Posterior vena cava (tissue), 2 donors: ENCODE data around the gene FCRLB. TPM values are rescaled to one million over a fixed set of nuclear protein-coding genes. Genes with fewer than 3 reads are reported as not detected.
"Not testable (repeated sequence)": the region's sequence is repeated elsewhere in the genome, so short reads cannot be mapped to it uniquely, and the experiment has no call there.

Experiments used
- DNase-seq: peaks from one replicate; pipeline ENCODE4 v3.0.0-alpha.2; 2020; ENCODE audit warnings: low spot score
- intact Hi-C, 2 donors: fragments of 100-400 bp; cut with DNase I; formaldehyde crosslinking; loops; one replicate each; pipeline versions ENCODE4 v1.14.1 to v1.14.2; 2022 to 2023
- total RNA-seq, 2 donors: library from RNA; stranded (reverse); fragmentation: NEBNext Ultra II Directional; extraction: Animal tissue kit (Norgen Biotek cat#: 25700); gene quantifications; one replicate each; pipeline ENCODE4 v1.2.1, GENCODE V29; 2021
- donor health status: DM: yes; HTN: yes; CAD: no.
- donor health status: DM: yes; HTN: yes; CAD: no.

FCRLB gene
- total RNA-seq, 2 donors from 2014 or later = 0.38 to 0.74 TPM

DNA sequence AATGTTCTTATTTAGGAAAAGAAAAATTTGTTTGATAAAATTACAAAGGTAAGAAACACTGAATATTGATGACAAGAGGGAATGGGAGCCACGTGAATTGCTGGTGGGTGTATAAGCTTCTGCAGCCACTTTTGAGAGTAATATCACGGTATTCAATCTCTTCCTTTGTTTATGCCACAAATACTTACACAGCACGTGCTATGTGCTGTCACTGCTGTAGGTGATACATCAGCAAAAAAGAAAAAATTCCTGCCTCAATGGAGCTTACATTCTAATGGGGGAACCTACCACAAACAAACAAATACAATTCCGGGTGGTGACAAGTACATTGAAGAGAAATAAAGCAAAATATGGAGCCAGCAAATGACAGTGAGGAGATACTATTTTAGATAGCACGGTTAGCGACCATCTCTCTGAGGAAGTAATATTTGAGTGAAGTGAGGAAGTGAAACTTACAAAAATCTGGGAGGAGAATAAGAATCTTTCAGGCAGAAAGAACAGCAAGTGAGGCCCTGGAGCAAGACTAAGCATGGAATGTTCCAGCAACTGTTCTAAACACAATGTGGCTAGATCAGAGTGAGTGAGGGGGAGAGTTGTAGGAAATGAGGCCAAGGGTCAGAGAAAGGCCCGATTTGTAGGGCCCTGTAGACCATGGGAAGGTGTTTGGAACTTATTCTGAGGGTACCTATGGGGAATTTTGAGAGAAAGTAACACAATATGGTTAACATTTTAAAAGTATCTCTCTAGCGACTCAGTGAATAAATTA is 2.6 kb upstream of the FCRLB start:
- intact Hi-C loops = no loop called here
- no peak for DNase-seq

DNA sequence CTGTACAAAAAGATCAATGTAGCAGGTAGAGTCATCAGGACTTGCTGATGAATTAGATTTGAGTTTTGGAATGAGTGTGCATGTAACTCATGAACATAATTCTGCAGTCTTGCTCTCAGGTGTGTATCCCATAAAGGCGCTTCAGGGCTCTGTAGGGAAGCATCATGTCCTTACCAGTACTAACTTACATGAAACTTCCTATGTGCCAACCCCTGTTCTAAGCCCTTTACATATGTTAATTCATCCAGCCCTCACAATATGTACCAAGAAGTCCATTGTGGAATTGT is 2.1 kb upstream of the FCRLB start:
- intact Hi-C loops = no loop called here
- DNase-seq = no peak

- intact Hi-C loops = no loop called here
- DNase-seq = no peak
Measured at GRCh38 chr1:161720422-161720821, 922 bp upstream of the FCRLB start.

- intact Hi-C loops = no loop called here
- DNase-seq = no peak
Measured at GRCh38 chr1:161721738-161722343, 497 bp downstream of the FCRLB start.

DNA sequence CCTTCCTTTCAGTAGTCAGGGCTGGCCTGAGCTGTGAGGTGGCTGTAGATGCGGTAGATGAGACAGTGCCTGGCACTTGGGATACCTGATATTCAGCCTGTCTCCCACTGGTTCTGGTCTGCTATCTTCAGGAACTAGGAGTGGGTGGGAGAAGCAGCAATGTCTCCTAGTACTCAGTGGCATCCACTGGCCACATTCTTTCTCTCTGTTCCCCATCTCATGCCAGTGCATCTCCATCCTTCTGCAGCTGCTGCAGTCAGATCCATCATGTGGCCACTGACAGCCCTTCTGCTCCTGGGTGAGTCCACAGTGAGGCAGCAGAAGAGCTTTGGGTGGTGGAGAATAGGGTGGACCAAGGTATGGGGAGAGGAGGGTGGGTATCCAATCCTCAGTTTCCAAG is 1.1 kb downstream of the FCRLB start:
- no peak for DNase-seq
- intact Hi-C loops = no loop called here

- intact Hi-C loops = no loop called here
- DNase-seq = no peak
Measured at GRCh38 chr1:161723459-161724141, 2.3 kb downstream of the FCRLB start.

- DNase-seq = not testable (repeated sequence)
Measured at GRCh38 chr1:161725258-161725907, 4.0 kb downstream of the FCRLB start.

DNA sequence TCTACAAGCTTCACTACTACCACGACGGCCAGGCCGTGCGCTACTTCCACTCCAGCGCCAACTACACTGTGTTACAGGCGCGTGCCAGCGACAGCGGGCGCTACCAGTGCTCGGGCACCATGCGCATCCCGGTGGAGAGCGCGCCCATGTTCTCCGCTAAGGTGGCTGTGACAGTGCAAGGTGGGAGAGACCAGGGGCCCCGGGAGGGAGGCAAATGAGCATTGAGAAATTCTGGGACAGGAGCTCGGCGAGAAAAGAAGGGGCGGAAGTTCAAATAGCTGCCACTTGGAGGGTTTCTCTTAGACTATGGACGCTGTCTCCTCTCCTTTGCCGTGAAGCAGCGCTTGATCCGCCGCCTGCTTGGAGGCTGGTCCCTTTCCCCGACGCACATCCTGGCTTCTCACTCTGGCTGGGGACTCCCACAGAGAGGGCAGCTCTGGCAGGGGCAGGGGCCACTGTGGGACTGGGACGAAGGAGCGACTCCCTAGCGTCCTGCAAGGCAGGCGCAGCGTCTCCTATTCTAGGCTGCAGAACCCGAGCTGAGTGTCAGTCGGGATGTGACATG is 4.6 kb downstream of the FCRLB start:
- peak; percentile 84 for DNase-seq
- intact Hi-C loops = no loop called here

More at GRCh38 chr1:161725258-161725907, 4.0 kb downstream of the FCRLB start:
- intact Hi-C loops = not testable (repeated sequence)

DNA sequence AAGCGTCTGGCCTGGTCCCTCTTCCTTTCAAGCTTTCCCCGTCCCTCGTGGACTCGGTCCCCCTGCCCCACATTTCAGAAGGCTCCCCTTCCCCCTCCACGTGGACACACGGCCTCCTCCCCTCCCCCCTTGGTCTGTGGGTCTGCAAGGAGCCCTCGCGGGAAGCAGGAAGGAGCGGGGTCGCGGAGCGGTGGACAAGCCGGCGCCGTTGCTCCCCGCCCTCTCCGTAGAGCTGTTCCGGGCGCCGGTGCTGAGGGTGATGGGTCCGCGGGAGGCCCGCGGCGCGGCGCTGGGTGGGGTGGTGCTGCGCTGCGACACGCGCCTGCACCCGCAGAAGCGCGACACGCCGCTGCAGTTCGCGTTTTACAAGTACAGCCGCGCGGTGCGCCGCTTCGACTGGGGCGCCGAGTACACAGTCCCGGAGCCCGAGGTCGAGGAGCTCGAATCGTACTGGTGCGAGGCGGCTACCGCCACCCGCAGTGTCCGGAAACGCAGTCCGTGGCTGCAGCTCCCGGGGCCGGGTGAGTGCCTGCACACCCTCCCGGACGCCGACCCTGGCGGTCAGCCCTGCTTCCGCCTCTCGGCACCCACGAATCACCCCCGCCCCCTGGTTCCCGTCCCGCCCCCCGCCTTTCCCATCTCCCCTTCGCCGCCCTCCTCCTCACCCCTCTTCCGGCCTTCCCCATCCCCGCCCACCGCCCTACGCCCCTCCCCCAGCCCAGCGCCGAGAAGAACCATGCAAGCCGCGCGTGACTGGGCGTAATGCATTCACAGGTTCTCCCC is 5.3 kb downstream of the FCRLB start:
- DNase-seq = peak; percentile 94
- intact Hi-C loops = no loop called here

GRCh38 chr1:161727256-161727924 is 6.0 kb downstream of the FCRLB start:
- no peak for DNase-seq
- intact Hi-C loops = no loop called here

DNA sequence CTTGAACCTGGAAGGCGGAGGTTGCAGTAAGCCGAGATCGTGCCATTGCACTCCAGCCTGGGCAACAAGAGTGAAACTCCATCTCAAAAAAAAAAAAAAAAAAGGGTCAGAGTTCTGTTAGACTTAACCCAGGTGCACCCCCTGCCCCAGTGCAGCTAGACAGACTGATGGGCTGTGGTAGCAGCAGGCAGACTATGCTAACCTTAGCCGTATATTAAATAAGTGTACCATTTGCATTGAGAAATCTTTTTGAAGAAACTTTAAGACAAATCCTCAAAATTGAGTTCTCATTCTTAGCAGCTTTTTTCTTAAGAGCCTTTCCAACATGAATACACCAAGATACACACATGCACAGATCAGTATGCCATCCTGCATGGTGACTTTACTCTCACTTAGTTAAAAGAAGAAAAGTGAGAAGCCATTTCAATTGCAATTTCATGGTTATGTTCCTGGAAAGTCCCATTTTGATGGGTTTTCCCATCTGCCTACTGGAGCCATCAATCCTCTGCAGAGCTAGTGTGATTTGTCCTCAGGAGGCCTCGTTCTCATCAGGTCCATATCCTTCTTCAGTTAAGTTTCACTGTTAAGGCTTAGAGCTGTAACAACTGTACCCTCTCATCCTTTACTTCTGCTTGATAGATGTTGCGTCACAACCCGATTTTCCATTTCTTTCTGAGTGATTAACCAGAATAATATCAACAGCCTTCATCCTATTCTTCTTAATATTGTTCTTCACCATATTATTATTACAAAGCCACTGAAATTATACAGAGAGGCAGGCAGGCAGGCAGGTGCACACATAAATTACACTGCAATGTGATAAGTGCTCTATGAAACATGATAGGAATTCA is 7.3 kb downstream of the FCRLB start:
- no peak for DNase-seq
- intact Hi-C loops = no loop called here

DNA sequence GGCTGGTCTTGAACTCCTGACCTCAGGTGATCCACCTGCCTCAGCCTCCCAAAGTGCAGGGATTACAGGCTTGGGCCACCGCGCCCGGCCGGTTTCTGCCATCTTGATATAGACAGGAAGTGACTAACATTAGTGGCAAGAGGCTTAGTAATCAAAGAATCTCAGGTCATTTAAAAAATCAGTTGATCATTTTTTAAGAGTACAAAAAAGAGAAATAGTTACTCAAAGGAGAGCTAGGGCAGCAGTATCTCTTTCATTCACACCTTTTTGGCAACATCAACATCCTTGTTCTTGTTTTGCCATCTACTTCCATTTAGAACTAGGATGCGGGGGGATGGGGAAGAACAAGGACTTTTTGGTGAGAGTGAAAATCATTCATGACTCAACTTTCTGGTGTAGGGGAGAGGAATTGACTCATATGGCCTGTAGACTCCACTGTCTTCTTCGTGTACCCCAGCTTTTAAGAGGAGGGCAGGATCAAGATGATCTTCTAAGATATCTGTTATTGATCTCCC is 8.8 kb downstream of the FCRLB start:
- DNase-seq = no peak
- intact Hi-C loops = no loop called here

DNA sequence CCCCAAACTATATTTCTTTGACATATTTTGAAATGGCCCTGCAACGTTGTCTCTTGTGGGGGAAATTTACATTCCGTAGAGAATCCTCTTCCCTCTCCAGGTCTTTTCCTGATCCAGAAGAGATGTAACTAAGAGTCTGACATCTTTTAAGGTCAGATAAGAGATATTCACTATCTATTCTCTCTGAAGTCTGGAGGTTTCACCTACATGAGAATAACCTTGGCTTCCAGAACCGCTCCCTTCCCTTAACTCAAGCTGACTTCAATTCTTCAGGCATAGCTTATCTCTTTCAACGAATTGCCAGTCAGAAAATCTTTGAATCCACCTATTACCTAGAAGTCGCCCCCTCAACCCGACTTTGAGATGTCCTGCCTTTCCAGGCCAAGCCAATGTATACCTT is 9.9 kb downstream of the FCRLB start:
- intact Hi-C loops = no loop called here
- no peak for DNase-seq

GRCh38 chr1:161731981-161732718 is 10.8 kb downstream of the FCRLB start:
- DNase-seq = no peak
- intact Hi-C loops = no loop called here

DNA sequence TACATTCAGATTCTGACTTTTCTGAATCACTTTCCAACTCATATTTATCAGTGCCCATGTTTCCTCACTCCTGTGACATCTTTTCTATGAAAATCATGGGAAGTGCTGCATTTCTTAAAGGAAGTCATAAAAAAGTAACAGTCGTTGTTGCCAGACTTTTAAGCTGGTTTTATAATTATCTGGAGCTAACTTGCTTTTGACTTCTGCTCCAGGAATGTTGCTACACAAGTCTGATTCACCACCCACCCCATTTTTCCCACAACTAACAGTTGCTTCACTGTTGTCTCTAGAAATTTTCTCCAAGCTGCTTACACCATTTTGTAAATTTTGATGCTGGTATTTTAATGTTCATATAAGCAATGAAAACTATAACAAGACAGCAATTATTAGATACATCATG is 12.2 kb downstream of the FCRLB start:
- intact Hi-C loops = no loop called here

GRCh38 chr1:161735837-161736236 is 14.5 kb downstream of the FCRLB start:
- intact Hi-C loops = loop anchor here in 1 of 2 donors (5.0 kb wide), 1 partner anchor 249 kb away; no protein-coding TSS in a partner anchor
- no peak for DNase-seq

More for the DNA sequence above, 12.2 kb downstream of the FCRLB start:
- DNase-seq = no peak
